Measurements from ENCODE around the gene PRR33. TPM values are rescaled to one million over a fixed set of nuclear protein-coding genes. Genes with fewer than 3 reads are reported as not detected.

Gene PRR33
- total and polyA plus RNA-seq, 9 of the 15 experiments (the other 6 are each of a cell fraction or from before 2014, with no cell fraction given), result not detected

DNA sequence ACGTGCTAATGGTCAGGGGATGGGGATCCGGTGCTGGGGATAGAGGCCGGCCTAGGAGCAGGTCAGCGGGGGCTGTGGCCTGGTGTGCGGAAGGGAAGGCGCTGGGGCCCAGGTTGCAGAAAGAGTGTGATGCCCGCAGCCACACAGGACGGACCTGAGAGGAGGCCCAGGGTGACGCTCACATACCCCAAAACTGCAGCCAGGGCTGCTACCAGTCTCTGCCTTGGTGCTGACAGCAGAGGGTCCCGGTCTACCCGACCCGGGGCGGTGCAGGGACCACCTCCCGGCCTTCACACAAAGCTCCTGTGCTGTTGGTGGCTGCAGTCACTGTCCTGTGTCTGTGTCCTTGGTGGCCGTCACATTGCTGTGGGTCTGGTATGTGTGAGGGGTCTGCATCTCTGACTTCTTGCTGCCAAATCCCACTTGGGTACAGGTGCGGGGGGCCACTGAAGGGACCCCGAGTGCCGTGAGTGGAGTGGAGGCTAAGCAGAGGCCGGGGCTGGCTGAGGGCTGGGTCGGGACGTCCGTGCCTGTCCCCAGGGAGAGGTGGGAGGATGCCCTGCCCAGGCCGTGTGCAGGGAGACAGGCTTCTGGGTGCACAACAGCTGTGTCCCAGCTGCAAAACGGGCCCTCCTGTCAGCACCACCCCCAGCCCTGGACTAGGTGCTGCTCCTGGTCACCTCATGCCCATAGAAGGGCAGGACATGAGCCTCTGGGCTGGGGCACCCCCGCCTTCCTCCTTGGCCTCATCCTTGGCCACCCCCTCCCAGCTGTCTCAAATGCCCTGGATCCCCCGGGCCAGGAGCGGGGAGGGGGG, 37.4 kb downstream of the PRR33 start:
- in situ Hi-C loops (cut with MboI) (loop anchor here (10.0 kb wide), 1 partner anchor 300 kb away; no protein-coding TSS in a partner anchor), intact Hi-C loops (cut with micrococcal nuclease) (no loop called here)
- TF ChIP-seq FIP1L1 (IDR thresholded peaks at IDR 0.05; ENCODE audit: low read depth, low read length, poor library complexity, severe bottlenecking) (no peak), LCOR (CRISPR knock-in tag; IDR thresholded peaks at IDR 0.05) (no peak), SMAD3 (CRISPR knock-in tag; conservative IDR thresholded peaks at IDR 0.05) (no peak), ZNF57 (CRISPR knock-in tag; IDR thresholded peaks at IDR 0.05) (no peak), SRSF9 (IDR thresholded peaks at IDR 0.05; ENCODE audit: borderline replicate concordance, low read depth, low read length) (no peak), KLF6 (CRISPR knock-in tag; IDR thresholded peaks at IDR 0.05; ENCODE audit: borderline replicate concordance) (no peak), GABPB1 (CRISPR knock-in tag; IDR thresholded peaks at IDR 0.05) (no peak), ZNF197 (CRISPR knock-in tag; IDR thresholded peaks at IDR 0.05; ENCODE audit: low read depth) (no peak), NBN (IDR thresholded peaks at IDR 0.05; ENCODE audit: low read depth) (no peak), KDM2B (CRISPR knock-in tag; IDR thresholded peaks at IDR 0.05) (no peak), HDAC2 (IDR thresholded peaks at IDR 0.05) (no peak), HINFP (tag; conservative IDR thresholded peaks at IDR 0.05; ENCODE audit: low read depth) (no peak)
- TF ChIP-seq, protein P1, sequence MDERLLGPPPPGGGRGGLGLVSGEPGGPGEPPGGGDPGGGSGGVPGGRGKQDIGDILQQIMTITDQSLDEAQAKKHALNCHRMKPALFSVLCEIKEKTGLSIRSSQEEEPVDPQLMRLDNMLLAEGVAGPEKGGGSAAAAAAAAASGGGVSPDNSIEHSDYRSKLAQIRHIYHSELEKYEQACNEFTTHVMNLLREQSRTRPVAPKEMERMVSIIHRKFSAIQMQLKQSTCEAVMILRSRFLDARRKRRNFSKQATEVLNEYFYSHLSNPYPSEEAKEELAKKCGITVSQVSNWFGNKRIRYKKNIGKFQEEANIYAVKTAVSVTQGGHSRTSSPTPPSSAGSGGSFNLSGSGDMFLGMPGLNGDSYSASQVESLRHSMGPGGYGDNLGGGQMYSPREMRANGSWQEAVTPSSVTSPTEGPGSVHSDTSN (CRISPR knock-in tag; IDR thresholded peaks at IDR 0.05; ENCODE audit: low read depth), result no peak
- TF ChIP-seq, protein P1 (tag; conservative IDR thresholded peaks at IDR 0.05; ENCODE audit: low read depth), result no peak
- TF ChIP-seq, protein P2, sequence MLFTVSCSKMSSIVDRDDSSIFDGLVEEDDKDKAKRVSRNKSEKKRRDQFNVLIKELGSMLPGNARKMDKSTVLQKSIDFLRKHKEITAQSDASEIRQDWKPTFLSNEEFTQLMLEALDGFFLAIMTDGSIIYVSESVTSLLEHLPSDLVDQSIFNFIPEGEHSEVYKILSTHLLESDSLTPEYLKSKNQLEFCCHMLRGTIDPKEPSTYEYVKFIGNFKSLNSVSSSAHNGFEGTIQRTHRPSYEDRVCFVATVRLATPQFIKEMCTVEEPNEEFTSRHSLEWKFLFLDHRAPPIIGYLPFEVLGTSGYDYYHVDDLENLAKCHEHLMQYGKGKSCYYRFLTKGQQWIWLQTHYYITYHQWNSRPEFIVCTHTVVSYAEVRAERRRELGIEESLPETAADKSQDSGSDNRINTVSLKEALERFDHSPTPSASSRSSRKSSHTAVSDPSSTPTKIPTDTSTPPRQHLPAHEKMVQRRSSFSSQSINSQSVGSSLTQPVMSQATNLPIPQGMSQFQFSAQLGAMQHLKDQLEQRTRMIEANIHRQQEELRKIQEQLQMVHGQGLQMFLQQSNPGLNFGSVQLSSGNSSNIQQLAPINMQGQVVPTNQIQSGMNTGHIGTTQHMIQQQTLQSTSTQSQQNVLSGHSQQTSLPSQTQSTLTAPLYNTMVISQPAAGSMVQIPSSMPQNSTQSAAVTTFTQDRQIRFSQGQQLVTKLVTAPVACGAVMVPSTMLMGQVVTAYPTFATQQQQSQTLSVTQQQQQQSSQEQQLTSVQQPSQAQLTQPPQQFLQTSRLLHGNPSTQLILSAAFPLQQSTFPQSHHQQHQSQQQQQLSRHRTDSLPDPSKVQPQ (CRISPR knock-in tag; IDR thresholded peaks at IDR 0.05; ENCODE audit: borderline replicate concordance), result no peak

More for the DNA sequence above, 37.4 kb downstream of the PRR33 start:
- no TSS peak for BruUV-seq (replicated peaks)
- FAIRE-seq (no peak), DNase-seq (ENCODE audit: extremely low read depth in 1 of 4, low spot score in 3 of 4) (no peak), ATAC-seq (no peak)
- Histone ChIP-seq H3K27me3 (ENCODE audit: control insufficient read depth in 2 of 2, insufficient read depth in 2 of 2, low read length in 2 of 2) (peaks cover 27 to 84% of the 10 kb centered on the region in 2 experiments; a peak in 4 of 5 replicates), H3K4me2 (ENCODE audit: insufficient read depth, low read length) (no peak overlapping the region), H3K4me1 (replicated peaks in 1 of 2; ENCODE audit: control insufficient read depth in 2 of 2, insufficient read depth in 2 of 2, low read length in 2 of 2) (peaks cover 0 to 17% of the 10 kb centered on the region in 2 experiments; a peak in 2 of 5 replicates), H3K9me1 (ENCODE audit: control insufficient read depth, insufficient read depth, low read length) (no peaks in the 10 kb centered on the region), H3K36me3 (ENCODE audit: control insufficient read depth, insufficient read depth, low read length) (no peaks in the 10 kb centered on the region), H3K4me3 (no peak overlapping the region), H3K79me2 (ENCODE audit: control insufficient read depth, insufficient read depth, low read length) (no peaks in the 10 kb centered on the region), H2AFZ (ENCODE audit: low read depth, low read length) (no peak overlapping the region), H3K27ac (ENCODE audit: extremely low read depth, low read depth, low read length) (no peak overlapping the region), H3K9ac (ENCODE audit: insufficient read depth in 1 of 2, low read depth in 2 of 2, low read length in 2 of 2) (no peak overlapping the region), H4K20me1 (replicated peaks; ENCODE audit: control insufficient read depth, insufficient read depth, low read length) (peaks cover 3% of the 10 kb centered on the region), H3K9me3 (replicated peaks; ENCODE audit: control insufficient read depth, insufficient read depth, low read depth, low read length) (no peaks in the 10 kb centered on the region)
- ChIA-PET POLR2A (interaction anchor here (1.2 kb wide), 1 partner anchor 9 kb away, joined by 3 read pairs; no protein-coding TSS in a partner anchor), CTCF (ENCODE audit: low intra/inter-chr PET ratio) (no interaction called here)
- WGBS (ENCODE audit: insufficient coverage, low coverage, missing lambda C conversion rate), result 1% methylated on average over 24 of the region's 27 CpGs

Data from K562 (cell line).